Sciatic nerve (tissue), 2 donors: ENCODE measurements around the gene LTB. TPM values are rescaled to one million over a fixed set of nuclear protein-coding genes. Genes with fewer than 3 reads are reported as not detected.

Source experiments
- ATAC-seq: fragments of 200-7000 bp; cut with Tn5 transposase; one replicate; pipeline ENCODE4 v1.9.1; 2020; ENCODE audit warnings: mild to moderate bottlenecking, moderate library complexity
- DNase-seq: peaks from one replicate; pipeline ENCODE4 v3.0.0-alpha.2; 2020; ENCODE audit warnings: low spot score
- intact Hi-C: fragments of 100-400 bp; cut with DNase I; formaldehyde crosslinking; loops from one replicate; pipeline ENCODE4 v1.14.2; 2022
- total RNA-seq: library from RNA; stranded (reverse); fragmentation: NEBNext Ultra II Directional; extraction: Animal tissue kit (Norgen Biotek cat#: 25700); gene quantifications from one replicate; pipeline ENCODE4 v1.2.1, GENCODE V29; 2021
- donor health status: DM: no; HTN: no; CAD: no.
- donor health status: DM: no; HTN: no; CAD: no.

Gene LTB, protein sequence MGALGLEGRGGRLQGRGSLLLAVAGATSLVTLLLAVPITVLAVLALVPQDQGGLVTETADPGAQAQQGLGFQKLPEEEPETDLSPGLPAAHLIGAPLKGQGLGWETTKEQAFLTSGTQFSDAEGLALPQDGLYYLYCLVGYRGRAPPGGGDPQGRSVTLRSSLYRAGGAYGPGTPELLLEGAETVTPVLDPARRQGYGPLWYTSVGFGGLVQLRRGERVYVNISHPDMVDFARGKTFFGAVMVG
- total RNA-seq, result 4.0 TPM

DNA sequence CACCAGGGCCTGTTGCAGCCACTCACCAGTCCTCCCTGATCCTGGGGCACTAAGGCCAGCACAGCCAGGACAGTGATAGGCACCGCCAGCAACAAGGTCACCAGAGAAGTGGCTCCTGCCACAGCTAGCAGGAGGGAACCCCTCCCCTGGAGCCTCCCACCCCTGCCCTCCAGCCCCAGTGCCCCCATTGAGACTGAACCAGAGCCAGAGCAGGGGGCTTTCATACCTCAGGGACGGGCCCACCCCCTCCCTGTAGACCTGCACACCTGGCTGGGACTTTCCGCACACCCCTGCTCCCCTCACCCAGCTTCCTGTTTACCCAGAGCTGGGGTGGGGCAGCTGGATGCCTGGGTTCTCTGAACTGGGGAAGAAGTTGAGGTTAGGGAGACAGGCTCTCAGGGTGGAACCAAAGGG is at the start of gene LTB:
LTB (minus strand) TSS at position 195 of the 414 bp plus-strand sequence; CDS start at position 188, 7 bp downstream.
- no peak for ATAC-seq
- intact Hi-C loops, result no loop called here
- DNase-seq, result no peak

DNA sequence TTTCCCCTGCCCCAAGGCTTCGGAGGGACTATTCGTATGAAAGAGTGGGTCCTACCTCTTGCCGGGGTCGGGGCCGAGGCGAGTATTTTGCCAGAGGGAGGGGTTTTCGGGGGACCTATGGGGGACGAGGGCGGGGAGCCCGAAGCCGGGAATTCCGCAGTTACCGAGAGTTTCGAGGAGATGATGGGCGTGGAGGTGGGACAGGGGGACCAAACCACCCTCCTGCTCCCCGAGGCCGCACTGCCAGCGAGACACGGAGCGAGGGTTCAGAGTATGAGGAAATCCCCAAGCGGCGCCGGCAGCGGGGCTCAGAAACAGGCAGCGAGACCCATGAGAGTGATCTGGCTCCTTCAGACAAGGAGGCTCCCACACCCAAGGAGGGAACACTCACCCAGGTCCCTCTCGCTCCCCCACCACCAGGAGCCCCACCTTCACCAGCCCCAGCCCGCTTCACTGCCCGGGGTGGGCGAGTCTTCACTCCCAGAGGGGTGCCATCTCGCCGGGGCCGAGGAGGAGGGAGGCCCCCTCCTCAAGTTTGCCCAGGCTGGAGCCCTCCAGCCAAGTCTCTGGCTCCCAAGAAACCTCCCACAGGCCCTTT is 49.6 kb upstream of the LTB start:
- ATAC-seq (peak; percentile 20), DNase-seq (no peak)
- intact Hi-C loops, result no loop called here

DNA sequence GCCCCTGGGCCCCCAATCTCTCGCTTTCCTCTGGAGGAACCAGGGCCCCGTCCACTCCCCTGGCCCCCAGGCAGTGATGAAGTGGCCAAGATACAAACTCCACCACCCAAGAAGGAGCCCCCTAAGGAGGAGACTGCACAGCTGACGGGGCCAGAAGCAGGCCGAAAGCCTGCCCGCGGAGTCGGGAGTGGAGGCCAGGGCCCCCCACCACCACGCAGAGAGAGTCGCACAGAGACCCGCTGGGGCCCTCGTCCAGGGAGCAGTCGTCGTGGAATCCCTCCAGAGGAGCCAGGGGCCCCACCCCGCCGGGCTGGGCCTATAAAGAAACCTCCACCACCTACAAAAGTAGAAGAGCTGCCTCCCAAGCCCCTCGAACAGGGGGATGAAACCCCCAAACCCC is 49.0 kb upstream of the LTB start:
- intact Hi-C loops, result no loop called here
- ATAC-seq (no peak), DNase-seq (no peak)

DNA sequence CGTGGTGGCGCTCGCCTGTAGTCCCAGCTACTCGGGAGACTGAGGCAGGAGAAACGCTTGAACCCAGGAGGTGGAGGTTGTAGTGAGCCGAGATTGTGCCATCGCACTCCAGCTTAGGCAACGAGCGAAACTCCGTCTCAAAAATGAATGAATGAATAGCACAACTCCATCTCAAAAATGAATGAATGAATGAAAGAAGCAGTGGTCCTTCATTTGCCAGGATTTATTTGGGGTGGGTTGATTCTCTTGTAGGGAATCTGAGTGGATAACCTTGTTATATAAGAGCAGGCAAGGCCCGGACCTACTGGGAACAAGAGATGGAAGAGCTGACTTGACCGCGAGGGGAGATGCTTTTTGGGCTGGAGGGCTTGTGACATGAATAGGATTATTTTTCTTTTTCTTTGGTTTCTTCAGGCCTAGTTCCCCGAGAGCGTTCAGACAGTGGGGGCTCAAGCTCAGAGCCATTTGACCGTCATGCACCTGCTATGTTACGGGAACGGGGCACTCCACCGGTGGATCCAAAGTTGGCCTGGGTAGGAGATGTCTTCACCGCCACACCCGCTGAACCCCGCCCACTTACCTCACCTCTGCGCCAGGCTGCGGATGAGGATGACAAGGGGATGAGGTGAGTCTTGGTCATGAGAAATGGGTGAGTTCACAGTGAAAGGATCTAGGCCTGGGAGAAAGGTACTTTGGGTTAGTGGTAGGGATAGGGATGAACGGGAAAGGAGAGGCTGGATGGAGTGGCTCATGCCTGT is 48.1 kb upstream of the LTB start:
- no peak for DNase-seq
- intact Hi-C loops, result no loop called here
- no peak for ATAC-seq

DNA sequence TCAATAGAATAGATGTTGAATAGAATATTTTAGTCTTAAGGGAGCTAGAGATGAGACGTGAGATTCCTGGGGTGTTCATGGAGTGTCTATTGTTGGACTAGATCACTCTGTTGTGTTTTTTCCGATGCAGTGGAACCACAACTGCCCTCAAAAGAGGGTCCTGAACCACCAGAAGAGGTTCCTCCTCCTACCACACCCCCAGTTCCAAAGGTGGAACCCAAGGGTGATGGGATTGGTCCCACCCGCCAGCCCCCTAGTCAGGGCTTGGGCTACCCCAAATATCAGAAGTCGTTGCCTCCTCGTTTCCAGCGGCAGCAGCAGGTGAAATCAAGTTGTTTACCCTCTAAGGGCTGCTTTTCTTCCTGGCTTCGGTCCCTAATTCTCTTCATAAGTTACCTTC is 46.8 kb upstream of the LTB start:
- ATAC-seq, result no peak
- DNase-seq, result no peak
- intact Hi-C loops, result no loop called here

DNA sequence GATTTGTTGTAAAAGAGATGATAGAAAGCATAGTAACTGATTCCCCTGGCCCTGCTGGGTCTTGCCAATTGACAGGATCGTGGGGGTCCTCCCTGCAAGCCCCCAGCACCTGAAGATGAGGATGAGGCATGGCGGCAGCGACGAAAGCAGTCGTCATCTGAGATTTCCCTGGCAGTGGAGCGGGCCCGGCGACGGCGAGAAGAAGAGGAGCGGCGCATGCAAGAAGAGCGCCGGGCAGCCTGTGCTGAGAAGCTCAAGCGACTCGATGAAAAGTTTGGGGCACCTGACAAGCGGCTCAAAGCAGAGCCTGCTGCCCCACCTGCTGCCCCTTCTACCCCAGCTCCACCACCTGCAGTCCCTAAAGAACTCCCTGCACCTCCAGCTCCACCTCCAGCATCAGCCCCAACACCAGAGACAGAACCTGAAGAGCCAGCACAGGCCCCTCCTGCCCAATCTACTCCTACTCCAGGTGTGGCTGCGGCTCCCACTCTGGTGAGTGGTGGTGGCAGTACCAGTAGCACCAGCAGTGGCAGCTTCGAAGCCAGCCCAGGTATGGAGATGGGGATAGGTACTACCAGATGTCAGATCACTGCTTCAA is 45.6 kb upstream of the LTB start:
- intact Hi-C loops, result no loop called here
- no peak for ATAC-seq
- DNase-seq, result no peak

DNA sequence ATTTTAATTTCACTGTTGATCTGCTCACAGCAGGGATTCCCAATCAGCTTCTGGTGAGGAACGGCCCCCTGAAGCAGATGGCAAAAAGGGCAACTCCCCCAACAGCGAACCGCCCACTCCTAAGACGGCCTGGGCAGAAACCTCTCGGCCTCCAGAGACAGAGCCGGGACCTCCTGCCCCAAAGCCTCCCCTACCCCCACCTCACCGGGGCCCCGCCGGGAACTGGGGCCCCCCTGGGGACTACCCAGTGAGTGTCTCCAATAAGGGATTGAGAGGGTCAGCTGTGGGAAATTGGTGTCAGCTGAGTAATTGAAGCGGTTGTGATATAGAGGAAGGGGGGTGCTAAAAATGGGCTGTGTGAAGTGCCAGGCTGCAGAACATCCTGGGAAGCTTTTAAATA is 44.7 kb upstream of the LTB start:
- ATAC-seq (no peak), DNase-seq (no peak)
- intact Hi-C loops, result no loop called here

DNA sequence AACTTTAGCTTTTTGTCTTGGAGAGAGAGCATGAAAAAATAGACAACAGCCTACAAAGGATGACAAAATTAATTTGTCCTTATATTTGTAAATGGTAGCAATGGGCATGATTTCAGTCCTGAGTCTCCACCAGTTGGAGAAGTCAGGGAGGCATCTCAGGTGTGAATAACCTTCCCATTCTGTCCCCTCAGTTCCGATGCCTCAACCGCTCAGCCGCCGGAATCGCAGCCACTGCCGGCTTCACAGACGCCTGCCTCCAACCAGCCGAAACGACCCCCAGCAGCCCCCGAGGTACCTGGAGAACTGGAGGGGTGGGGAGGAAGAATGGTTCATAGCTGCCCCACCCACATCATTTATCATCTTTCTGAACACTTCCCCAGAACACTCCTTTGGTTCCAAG is 41.8 kb upstream of the LTB start:
- ATAC-seq, result no peak
- no peak for DNase-seq
- intact Hi-C loops, result no loop called here

DNA sequence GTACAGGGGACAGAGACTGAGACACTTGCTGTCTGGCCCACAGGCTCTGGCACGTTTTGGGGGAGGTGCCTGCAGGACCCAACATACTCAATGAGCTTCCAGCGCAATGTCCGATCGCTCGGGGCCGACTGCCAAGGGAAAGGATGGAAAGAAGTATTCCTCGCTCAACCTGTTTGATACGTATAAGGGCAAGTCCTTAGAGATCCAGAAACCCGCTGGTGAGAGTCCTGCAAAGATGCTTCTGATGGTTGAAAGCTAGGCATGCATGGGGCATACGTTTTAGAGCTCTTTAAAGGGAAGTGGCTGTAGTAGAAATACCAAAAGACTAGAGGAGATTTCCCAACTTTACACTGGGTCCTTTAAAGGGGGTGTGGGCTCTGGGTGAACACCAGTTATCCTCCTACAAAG is 40.5 kb upstream of the LTB start:
- DNase-seq, result no peak
- no peak for ATAC-seq
- intact Hi-C loops, result no loop called here

DNA sequence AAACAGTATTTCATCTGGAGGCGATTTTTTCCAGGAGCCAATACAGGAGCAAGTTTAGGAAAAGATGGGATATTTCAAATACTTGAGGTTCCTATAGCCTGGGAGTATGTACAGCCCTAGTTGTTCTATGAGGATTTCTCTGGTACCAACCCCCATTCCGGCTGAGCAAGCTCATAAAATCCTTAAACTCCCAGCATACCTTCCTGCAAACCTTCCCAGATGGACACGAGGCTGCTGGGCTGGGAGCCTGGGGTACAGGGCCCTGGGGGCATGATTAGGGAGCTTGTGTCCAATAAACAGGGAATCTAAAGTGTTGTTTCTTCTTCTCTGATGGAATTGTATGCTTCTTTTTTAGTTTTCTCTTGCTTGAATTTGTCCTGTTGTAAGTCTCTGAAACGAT is 39.8 kb upstream of the LTB start:
- ATAC-seq (no peak), DNase-seq (no peak)
- intact Hi-C loops, result no loop called here

DNA sequence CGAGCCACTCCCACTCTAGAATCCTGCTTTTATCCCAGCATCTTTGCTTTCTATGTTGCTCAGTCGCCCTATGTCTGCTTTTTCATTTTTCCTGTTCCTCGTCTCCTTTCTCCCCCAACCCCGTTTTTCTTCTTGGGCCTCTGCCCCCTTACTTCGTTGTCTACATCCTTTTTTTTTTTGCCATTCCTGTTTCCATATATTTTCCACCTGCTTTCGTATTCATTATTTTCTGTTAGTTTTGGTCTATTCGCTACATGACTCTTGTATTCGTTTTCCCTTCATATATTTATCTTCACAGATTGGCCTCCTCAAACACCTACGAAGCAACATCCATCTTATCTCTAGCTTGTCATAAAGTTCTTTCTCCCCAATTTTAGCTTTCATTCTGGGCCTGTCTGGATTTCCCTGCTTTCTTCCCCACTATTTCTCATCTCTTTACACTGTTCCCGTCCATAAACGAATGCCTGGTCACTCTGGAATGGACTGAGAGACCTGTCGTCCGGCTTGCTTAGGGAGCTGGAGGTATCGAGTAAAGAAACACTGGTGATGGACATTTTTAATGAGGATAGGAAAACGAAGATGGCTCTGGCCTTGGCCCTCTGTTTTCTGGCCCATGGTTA is 39.2 kb upstream of the LTB start:
- DNase-seq, result no peak
- intact Hi-C loops, result no loop called here
- ATAC-seq, result no peak

DNA sequence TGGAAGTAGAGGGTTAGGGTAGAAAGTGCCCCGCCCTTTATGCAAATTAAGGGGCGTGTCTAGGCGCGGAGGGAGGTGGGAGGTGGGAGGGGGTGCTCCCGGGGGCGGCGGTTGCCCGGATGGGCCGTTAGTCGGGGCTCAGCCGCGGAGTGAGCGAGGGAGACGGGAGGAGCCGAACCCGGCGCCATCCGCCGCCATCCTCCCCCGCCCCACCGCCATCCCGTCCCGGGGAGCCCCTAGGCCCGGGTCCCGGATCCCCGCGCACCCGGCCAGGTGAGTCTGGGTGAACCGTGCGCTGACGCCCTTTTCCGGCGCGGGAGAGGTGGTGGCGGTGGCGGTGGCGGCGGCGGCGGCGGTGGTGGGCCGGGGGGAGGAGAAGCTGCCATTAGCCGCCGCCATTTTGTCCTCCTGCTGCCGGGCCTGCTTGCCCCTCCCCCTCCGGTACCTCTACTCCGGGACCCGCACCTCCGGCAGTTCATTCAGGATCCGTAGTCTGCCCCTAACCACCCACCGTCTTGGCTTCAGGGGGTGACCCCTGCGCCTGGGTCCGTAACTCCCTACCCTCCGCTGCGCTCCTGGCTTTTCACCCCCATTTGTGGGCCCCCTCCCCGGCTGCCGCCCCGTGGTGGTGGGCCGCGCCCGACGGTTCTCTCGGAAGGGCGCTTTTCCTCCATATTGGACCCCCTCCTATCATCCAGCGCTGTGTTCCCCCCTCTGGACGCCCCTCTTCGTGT is 38.5 kb upstream of the LTB start, which contains the start of gene PRRC2A:
PRRC2A (plus strand) TSS at position 130 of the 734 bp plus-strand sequence. CDS start 2,075 bp downstream, outside the sequence.
- intact Hi-C loops, result no loop called here
- DNase-seq (peak; percentile 97), ATAC-seq (peak; percentile 33)

DNA sequence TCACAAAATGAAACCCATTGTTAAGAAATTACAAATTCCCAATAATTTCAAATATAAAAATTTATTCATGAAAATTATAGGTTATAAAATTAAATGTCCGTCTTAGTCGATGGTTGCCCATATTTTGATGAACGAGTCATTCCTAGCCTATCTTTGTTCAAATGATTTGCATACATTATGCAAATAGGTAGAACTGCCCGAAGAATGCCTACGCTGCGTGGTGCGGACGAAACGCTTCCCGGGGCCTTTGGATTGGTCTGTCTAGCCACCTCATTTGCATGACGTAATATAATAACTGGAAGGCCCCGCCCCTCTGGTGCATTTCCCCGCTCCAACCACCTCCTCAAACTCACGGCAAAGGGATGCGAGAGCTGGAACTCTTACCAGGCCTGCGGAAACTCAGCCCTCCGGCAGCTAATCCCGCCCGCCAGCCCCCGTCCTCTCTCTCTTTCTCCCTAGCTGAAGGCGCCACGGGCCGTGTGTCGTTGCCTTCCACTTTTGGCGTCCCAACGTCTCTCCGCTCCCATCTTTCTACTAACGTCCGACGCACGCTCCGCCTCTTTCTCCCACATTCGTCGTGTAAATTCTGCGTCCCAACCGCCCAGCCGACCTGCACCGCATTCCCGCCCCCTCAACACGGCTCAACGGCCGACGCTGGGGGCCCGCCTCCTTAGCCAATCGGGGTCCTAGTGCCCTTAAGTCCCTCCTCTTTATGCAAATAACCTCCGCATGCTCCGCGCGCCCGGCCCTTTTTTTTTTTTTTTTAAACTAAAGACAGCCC is 37.8 kb upstream of the LTB start:
- DNase-seq, result peak; percentile 98
- peak; percentile 97 for ATAC-seq
- intact Hi-C loops, result no loop called here

DNA sequence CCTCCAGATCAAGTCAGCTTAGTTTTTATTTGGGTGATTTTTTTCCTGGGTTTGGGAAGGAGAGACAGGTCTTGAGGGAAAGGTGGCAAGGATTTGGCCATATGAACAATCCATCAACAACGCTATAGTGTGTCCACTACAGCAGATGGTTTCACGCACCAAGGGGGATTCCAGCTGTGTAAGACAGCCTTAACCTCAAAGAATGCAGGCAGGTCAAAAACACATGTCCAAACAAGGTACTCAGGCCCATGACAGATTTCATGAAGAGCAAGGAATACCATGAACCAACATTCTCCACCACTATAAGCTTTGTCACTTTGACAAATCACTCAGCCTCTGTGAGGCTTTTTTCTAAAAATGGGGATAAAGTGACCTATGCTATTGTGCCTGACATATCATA is 34.8 kb upstream of the LTB start:
- intact Hi-C loops, result no loop called here
- ATAC-seq (no peak), DNase-seq (no peak)

DNA sequence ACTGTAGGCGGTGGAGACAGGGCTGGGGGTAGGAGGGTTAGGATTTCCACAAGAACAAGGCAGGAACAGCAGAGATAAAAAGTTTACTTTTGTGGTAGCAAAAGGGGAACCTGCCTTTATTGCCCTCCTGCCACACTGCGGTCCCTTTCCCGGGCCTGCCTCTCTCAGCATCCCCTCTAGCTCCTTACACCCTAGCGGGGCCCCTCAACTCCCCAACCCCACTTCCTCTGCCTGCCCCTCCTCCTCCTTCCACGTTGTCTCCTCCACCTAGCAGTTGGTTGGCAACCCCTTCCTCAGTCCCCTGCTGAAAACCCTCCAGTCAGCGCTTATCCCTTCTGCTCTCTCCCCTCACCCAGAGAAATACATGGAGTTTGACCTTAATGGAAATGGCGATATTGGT is 33.5 kb upstream of the LTB start:
- ATAC-seq, result no peak
- no peak for DNase-seq
- intact Hi-C loops, result no loop called here

DNA sequence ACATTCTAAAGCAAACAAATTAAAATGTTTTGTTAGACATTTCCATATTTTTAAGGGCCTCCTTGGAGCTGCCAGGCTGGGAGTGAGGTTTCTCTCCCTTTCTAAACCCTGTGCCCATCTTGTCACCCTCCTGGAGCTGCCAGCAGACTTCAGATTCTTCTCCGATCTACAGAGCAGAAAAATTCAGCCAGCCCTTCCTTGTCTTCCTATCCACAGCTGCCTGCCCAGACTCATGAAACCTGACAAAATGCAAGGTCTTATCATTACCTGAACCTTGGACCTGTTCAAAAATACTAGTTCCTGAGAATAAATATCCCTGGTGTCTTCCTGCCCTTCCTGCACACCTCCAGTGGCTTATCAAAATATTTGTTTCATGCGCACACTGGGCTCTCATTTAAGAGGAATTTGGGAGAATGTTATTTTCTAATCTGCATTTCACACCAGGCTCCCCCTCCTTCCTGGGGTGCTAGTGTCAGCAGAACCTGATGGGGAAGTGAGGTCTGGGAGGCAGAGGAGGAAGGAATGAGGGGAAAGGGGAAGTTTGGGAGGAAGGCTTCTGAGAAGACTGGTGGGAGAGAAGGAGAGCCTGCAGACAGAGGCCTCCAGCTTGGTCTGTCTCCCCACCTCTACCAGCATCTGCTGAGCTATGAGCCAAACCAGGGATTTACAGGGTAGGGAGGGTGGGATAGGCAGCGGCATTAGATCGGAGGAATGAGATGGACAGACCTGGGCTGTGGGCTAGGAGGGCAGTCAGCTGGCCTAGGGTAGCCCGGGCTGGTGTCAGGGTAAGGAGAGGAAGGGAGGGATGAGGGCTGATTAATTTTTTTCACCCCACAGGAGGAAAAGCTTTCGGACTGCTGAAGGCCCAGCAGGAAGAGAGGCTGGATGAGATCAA is 32.7 kb upstream of the LTB start, which contains the start of gene AIF1:
AIF1 (plus strand) TSS at position 551 of the 895 bp plus-strand sequence; CDS start at position 647, 96 bp downstream.
- DNase-seq (no peak), ATAC-seq (no peak)
- intact Hi-C loops, result no loop called here

DNA sequence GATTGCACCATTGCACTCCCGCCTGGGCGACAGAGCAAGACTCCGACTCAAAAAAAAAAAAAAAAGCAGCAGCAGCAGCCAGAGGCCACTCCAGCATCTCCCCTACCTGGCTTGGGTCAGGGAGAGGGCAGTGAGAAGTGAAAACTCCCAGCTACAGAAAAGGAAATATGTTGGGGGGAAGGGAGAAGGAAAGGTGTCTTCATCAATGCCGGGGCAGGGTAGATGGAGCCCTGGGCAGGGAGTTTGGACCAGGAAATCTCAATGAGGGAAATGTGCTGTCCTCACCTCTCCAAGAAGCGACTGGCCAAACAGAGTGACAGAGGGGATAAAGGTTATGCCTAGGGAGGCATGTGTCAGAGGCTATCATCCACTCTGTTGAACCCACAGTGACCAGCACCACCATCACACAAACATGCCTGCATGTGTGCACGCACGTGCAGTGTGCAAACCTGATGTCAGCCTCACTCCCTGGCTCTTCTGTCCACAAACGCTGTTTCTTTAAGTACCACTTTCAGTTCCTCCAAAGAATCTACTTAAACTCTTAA is 31.9 kb upstream of the LTB start:
- intact Hi-C loops, result no loop called here
- ATAC-seq, result peak; percentile 29
- no peak for DNase-seq
